HepG2 (cell line): ENCODE measurements around the gene WBP1. TPM values are rescaled to one million over a fixed set of nuclear protein-coding genes. Genes with fewer than 3 reads are reported as not detected.
"Not testable (repeated sequence)": the region's sequence is repeated elsewhere in the genome, so short reads cannot be mapped to it uniquely, and the experiment has no call there.

Experiments used
- ATF1 ChIP-seq: IDR thresholded peaks from 2 replicates; pipeline ENCODE4 v1.6.1; 2016; ENCODE audit warnings: mild to moderate bottlenecking, control low read depth
- BRCA1 ChIP-seq: sonication (generic); formaldehyde crosslinking; IDR thresholded peaks from 2 replicates; pipeline ENCODE4 v1.4.0; 2020; ENCODE audit warnings: missing genetic modification reagents
- CHD4 ChIP-seq: fragments of 200-600 bp; sonication (generic); IDR thresholded peaks from 2 replicates; pipeline ENCODE4 v1.7.0; 2017; ENCODE audit warnings: mild to moderate bottlenecking, low read length, borderline replicate concordance
- CREB1 ChIP-seq, 2 experiments: fragments of 450-650 bp in 1 of 2; IDR thresholded peaks; 2 replicates each; pipeline ENCODE4 v1.6.1; 2016 to 2017; ENCODE audit warnings: control low read depth in 1 of 2, mild to moderate bottlenecking in 1 of 2, missing compliant biosample characterization in 1 of 2, missing genetic modification characterization in 1 of 2
- GFI1 ChIP-seq: sonication (generic); formaldehyde crosslinking; IDR thresholded peaks from 2 replicates; pipeline ENCODE4 v1.5.0; 2020; ENCODE audit warnings: missing genetic modification reagents, mild to moderate bottlenecking, borderline replicate concordance
- KDM1A ChIP-seq: IDR thresholded peaks from 2 replicates; pipeline ENCODE4 v1.6.1; 2016; ENCODE audit warnings: missing compliant biosample characterization
- PRDM10 ChIP-seq: sonication (generic); formaldehyde crosslinking; IDR thresholded peaks from 2 replicates; pipeline ENCODE4 v1.4.0; 2020; ENCODE audit warnings: low read depth, missing genetic modification reagents
- XRCC5 ChIP-seq: fragments of 200-400 bp; formaldehyde crosslinking; optimal IDR thresholded peaks from 2 replicates; pipeline ENCODE3; 2017; ENCODE audit warnings: mild to moderate bottlenecking, low read length
- ZGPAT ChIP-seq: IDR thresholded peaks from 2 replicates; pipeline ENCODE4 v1.6.1; 2016; ENCODE audit warnings: mild to moderate bottlenecking
- ZNF138 ChIP-seq: sonication (generic); formaldehyde crosslinking; IDR thresholded peaks from 2 replicates; pipeline ENCODE4 v1.5.0; 2020; ENCODE audit warnings: mild to moderate bottlenecking, low read depth, missing genetic modification reagents
- ZNF362 ChIP-seq: sonication (generic); formaldehyde crosslinking; IDR thresholded peaks from 2 replicates; pipeline ENCODE4 v1.4.0; 2020; ENCODE audit warnings: missing genetic modification reagents, mild to moderate bottlenecking, borderline replicate concordance
- ZNF646 ChIP-seq: sonication (generic); formaldehyde crosslinking; IDR thresholded peaks from 2 replicates; pipeline ENCODE4 v1.9.0; 2021; ENCODE audit warnings: mild to moderate bottlenecking, missing genetic modification reagents
- polyA plus RNA-seq, 8 experiments: library from polyadenylated mRNA; depleted of rRNA in 3 of 8; stranded (reverse) in 7 of 8; unstranded in 1 of 8; fragments of >200 nt; fragmentation: Illumina TruSeq in 4 of 8; extraction: Trizol in 4 of 8; gene quantifications; 2 replicates each; pipeline versions ENCODE4 v1.2.1 to v1.2.3, GENCODE V29; 2011 to 2016; ENCODE audit warnings: low read depth in 4 of 8, missing spikeins in 1 of 8, mixed read lengths in 1 of 8; ENCODE audit not compliant: insufficient read depth in 1 of 8
- total RNA-seq, 5 experiments: library from RNA; depleted of rRNA; stranded (reverse); fragments of >200 nt; fragmentation: Illumina TruSeq; extraction: Trizol; gene quantifications; 2 replicates each; pipeline ENCODE4 v1.2.3, GENCODE V29; 2016; ENCODE audit warnings: low read depth in 1 of 5

WBP1 gene
- total and polyA plus RNA-seq, 2 of the 13 experiments (the other 11 are each of a cell fraction or from before 2014, with no cell fraction given) = 38.8 to 85.7 TPM

- TF ChIP-seq ZNF646 = peak; percentile 71; the same call in 1 of the 2 replicates
- peak; percentile 40; the same call in 1 of the 2 replicates for TF ChIP-seq ZNF362 (CRISPR knock-in tag)
- TF ChIP-seq CREB1 (IDR thresholded peaks at IDR 0.05) = not testable (repeated sequence)
- peak; percentile 78 for TF ChIP-seq CREB1 (CRISPR knock-in tag; IDR thresholded peaks at IDR 0.05)
- TF ChIP-seq ZNF138 = 0 out of 2 replicates have a peak, but pooled peaks have one; percentile 72
- peak; percentile 77 for TF ChIP-seq KDM1A (CRISPR knock-in tag)
- TF ChIP-seq ZGPAT (CRISPR knock-in tag) = 0 out of 2 replicates have a peak, but pooled peaks have one; percentile 3
- TF ChIP-seq XRCC5 = peak; percentile 14
- 0 out of 2 replicates have a peak, but pooled peaks have one; percentile 9 for TF ChIP-seq PRDM10 (CRISPR knock-in tag)
- peak; percentile 40; the same call in 1 of the 2 replicates for TF ChIP-seq ATF1 (CRISPR knock-in tag)
- TF ChIP-seq GFI1 = peak; percentile 24; the same call in 1 of the 2 replicates
- 0 out of 2 replicates have a peak, but pooled peaks have one; percentile 2 for TF ChIP-seq BRCA1
- TF ChIP-seq CHD4 = peak; percentile 98
These were observed 15.5 kb upstream of the WBP1 start (continued) for GRCh38 chr2:74442483-74443297.
